RWPE2 (cell line): ENCODE data around the gene VPS41.

ENCODE experiments used
- ATAC-seq: fragments of 200-7000 bp; cut with Tn5 transposase; 3 replicates; pipeline ENCODE4 v1.9.1; 2021; ENCODE audit warnings: low read depth
- DNase-seq: peaks from one replicate; pipeline ENCODE4 v3.0.0-alpha.2; 2020; ENCODE audit warnings: low spot score
- H3K27ac ChIP-seq: fragments of 450-650 bp; 2 replicates; pipeline ENCODE4 v1.5.1; 2017; ENCODE audit warnings: mild to moderate bottlenecking; ENCODE audit not compliant: poor library complexity, severe bottlenecking
- H3K27me3 ChIP-seq: fragments of 250-450 bp; sonication (Bioruptor Pico); 2 replicates; pipeline ENCODE4 v1.5.1; 2021; ENCODE audit warnings: mild to moderate bottlenecking, moderate library complexity; ENCODE audit not compliant: insufficient read depth, poor library complexity, severe bottlenecking
- H3K36me3 ChIP-seq: fragments of 250-450 bp; sonication (Bioruptor Pico); 2 replicates; pipeline ENCODE4 v1.5.1; 2020; ENCODE audit warnings: low read depth, mild to moderate bottlenecking, moderate library complexity
- H3K4me1 ChIP-seq: fragments of 250-450 bp; sonication (Bioruptor Pico); 2 replicates; pipeline ENCODE4 v1.5.1; 2021; ENCODE audit warnings: mild to moderate bottlenecking, moderate library complexity; ENCODE audit not compliant: insufficient read depth, poor library complexity, severe bottlenecking
- H3K4me3 ChIP-seq: fragments of 250-450 bp; sonication (Bioruptor Pico); 2 replicates; pipeline ENCODE4 v1.5.1; 2021; ENCODE audit warnings: mild to moderate bottlenecking, moderate library complexity; ENCODE audit not compliant: severe bottlenecking
- H3K9me3 ChIP-seq: fragments of 250-450 bp; sonication (Bioruptor Pico); 2 replicates; pipeline ENCODE4 v1.5.1; 2021; ENCODE audit warnings: mild to moderate bottlenecking, moderate library complexity; ENCODE audit not compliant: severe bottlenecking
- TF ChIP-seq, protein P1 (sequence below): fragments of 450-650 bp; IDR thresholded peaks from one replicate; pipeline ENCODE4 v1.5.1; 2017; ENCODE audit warnings: mild to moderate bottlenecking, moderate library complexity; ENCODE audit not compliant: poor library complexity, severe bottlenecking

Gene VPS41

GRCh38 chr7:38760226-38760625, 148.8 kb downstream of the VPS41 start:
- ATAC-seq, result no peak
- H3K27me3 ChIP-seq, result no peaks in the 10 kb centered on the region
- TF ChIP-seq, protein P1, sequence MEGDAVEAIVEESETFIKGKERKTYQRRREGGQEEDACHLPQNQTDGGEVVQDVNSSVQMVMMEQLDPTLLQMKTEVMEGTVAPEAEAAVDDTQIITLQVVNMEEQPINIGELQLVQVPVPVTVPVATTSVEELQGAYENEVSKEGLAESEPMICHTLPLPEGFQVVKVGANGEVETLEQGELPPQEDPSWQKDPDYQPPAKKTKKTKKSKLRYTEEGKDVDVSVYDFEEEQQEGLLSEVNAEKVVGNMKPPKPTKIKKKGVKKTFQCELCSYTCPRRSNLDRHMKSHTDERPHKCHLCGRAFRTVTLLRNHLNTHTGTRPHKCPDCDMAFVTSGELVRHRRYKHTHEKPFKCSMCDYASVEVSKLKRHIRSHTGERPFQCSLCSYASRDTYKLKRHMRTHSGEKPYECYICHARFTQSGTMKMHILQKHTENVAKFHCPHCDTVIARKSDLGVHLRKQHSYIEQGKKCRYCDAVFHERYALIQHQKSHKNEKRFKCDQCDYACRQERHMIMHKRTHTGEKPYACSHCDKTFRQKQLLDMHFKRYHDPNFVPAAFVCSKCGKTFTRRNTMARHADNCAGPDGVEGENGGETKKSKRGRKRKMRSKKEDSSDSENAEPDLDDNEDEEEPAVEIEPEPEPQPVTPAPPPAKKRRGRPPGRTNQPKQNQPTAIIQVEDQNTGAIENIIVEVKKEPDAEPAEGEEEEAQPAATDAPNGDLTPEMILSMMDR, result no peak
- H3K4me3 ChIP-seq, result no peak overlapping the region
- H3K27ac ChIP-seq, result no peak overlapping the region
- peaks cover 12% of the 10 kb centered on the region; the same call in 1 of the 2 replicates for H3K36me3 ChIP-seq
- no peak for DNase-seq
- H3K9me3 ChIP-seq, result no peaks in the 10 kb centered on the region
- no peaks in the 10 kb centered on the region for H3K4me1 ChIP-seq

DNA sequence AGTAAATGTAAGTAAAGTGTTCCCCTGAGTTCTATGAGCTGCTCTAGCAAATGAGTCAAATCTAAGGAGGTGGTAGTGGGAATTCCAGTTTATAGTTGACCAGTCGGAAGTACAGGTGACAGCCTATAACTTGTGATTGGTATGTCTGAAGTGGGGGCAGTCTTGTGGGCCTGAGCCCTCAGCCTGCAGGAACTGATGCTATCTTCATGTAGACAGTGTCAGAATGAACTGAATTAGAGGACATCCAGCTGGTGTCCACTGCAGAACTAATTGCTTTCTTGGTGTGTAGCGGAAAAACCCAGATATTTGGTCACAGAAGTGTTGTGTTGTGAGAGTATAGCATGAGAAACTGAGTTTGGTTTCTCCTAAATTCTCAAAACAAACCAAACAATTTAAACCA, 150.0 kb downstream of the VPS41 start:
- DNase-seq (no peak), ATAC-seq (no peak)
- TF ChIP-seq, protein P1, result no peak
- Histone ChIP-seq H3K36me3 (peaks cover 12% of the 10 kb centered on the region), H3K27ac (no peak overlapping the region), H3K4me1 (no peaks in the 10 kb centered on the region), H3K4me3 (no peak overlapping the region), H3K27me3 (no peaks in the 10 kb centered on the region), H3K9me3 (no peaks in the 10 kb centered on the region)

GRCh38 chr7:38757931-38758330, 151.1 kb downstream of the VPS41 start:
- Histone ChIP-seq H3K4me1 (no peaks in the 10 kb centered on the region), H3K27me3 (no peaks in the 10 kb centered on the region), H3K27ac (no peak overlapping the region), H3K9me3 (no peaks in the 10 kb centered on the region), H3K4me3 (no peak overlapping the region), H3K36me3 (peaks cover 7% of the 10 kb centered on the region)
- TF ChIP-seq, protein P1, result no peak
- no peak for DNase-seq
- no peak for ATAC-seq

DNA sequence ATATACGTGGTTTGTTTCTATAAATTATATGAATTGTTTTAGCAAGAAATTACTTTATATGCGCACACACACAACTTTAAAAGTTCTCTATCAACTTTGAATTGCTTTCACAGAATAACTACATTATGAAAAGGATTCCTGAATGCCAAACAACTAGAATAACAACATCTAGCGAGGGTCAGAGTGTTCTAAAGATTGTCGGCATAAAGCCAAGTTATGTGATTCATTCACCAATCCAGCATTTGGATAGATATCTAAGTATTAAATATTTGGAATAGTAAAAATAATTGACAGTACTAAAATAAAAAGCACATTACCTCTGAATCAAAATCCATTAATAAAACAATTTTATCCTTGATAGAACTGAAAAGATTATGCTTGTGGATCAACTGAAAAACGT, 152.5 kb downstream of the VPS41 start:
- Histone ChIP-seq H3K4me3 (no peak overlapping the region), H3K9me3 (no peaks in the 10 kb centered on the region), H3K36me3 (no peaks in the 10 kb centered on the region; the same call in 1 of the 2 replicates), H3K27me3 (no peaks in the 10 kb centered on the region), H3K4me1 (no peaks in the 10 kb centered on the region), H3K27ac (no peak overlapping the region)
- ATAC-seq (no peak), DNase-seq (no peak)
- TF ChIP-seq, protein P1, result no peak

DNA sequence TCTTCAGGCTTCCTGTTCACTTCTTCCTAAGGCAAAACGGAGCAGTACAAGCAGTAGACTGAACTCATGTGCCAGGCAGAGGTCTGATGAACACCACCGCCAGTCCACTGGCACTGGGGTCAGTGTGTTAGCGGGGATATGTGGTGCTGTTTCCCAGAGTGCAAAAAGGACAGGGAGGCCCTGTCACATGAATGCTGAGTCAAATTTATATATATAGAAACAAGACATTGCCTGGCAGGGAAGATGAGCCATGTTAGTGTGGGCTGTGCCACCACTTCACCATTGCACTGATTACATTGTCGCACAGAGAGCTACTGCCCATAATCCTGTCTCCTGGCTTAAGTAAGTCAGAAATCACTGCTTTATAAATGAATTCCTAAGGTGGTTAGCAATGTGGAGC, 155.6 kb downstream of the VPS41 start:
- Histone ChIP-seq H3K36me3 (no peaks in the 10 kb centered on the region; the same call in 1 of the 2 replicates), H3K27me3 (no peaks in the 10 kb centered on the region), H3K4me1 (no peaks in the 10 kb centered on the region), H3K9me3 (no peaks in the 10 kb centered on the region), H3K27ac (no peak overlapping the region), H3K4me3 (no peak overlapping the region)
- ATAC-seq (no peak), DNase-seq (no peak)
- TF ChIP-seq, protein P1, result no peak
